H1 (cell line): ENCODE results near the gene PRR16. TPM values are rescaled to one million over a fixed set of nuclear protein-coding genes. Genes with fewer than 3 reads are reported as not detected.

ENCODE experiments used
- BRCA1 ChIP-seq: IDR thresholded peaks from 2 replicates; pipeline ENCODE4 v1.6.1; 2012; ENCODE audit warnings: low read depth, low read length, improper control_type of control experiment
- GABPA ChIP-seq: IDR thresholded peaks from 2 replicates; pipeline ENCODE4 v1.6.1; 2011; ENCODE audit warnings: mild to moderate bottlenecking, low read length, moderate library complexity, borderline replicate concordance; ENCODE audit not compliant: insufficient read depth
- MAFK ChIP-seq: IDR thresholded peaks from 2 replicates; pipeline ENCODE4 v1.6.1; 2012; ENCODE audit warnings: low read depth, mild to moderate bottlenecking, improper control_type of control experiment, low read length
- POU5F1 ChIP-seq: IDR thresholded peaks from 2 replicates; pipeline ENCODE4 v1.6.1; 2011; ENCODE audit warnings: low read depth, mild to moderate bottlenecking, low read length, moderate library complexity
- SRF ChIP-seq: IDR thresholded peaks from 2 replicates; pipeline ENCODE4 v1.6.1; 2011; ENCODE audit warnings: mild to moderate bottlenecking, low read depth, low read length, moderate library complexity
- TCF12 ChIP-seq: IDR thresholded peaks from 2 replicates; pipeline ENCODE4 v1.6.1; 2011; ENCODE audit warnings: low read depth, mild to moderate bottlenecking, low read length
- polyA plus RNA-seq, 7 experiments: library from polyadenylated mRNA; depleted of rRNA in 3 of 7; stranded (reverse) in 5 of 7; unstranded in 2 of 7; fragments of >200 nt in 5 of 7; fragments of 200-250 nt in 2 of 7; gene quantifications; 1 replicate in 5 of 7; 2 replicates in 1 of 7; 4 replicates in 1 of 7; pipeline versions ENCODE4 v1.2.1 to v1.2.3, GENCODE V29; 2011 to 2013; ENCODE audit warnings: missing spikeins in 2 of 7, mixed read lengths in 2 of 7
- total RNA-seq: library from RNA; stranded (reverse); fragmentation: NEBNext Ultra II Directional; extraction: Animal tissue kit (Norgen Biotek cat#: 25700); gene quantifications from 2 replicates; pipeline ENCODE4 v1.2.1, GENCODE V29; 2021

The PRR16 gene
- total and polyA plus RNA-seq, 2 of the 8 experiments (the other 6 are each of a cell fraction or from before 2014, with no cell fraction given), result 0.73 to 1.6 TPM

GRCh38 chr5:120499876-120500563 is 35.9 kb downstream of the PRR16 start (continued):
- TF ChIP-seq TCF12, result no peak
- no peak for TF ChIP-seq MAFK
- TF ChIP-seq SRF, result no peak
- TF ChIP-seq GABPA, result no peak
- no peak for TF ChIP-seq BRCA1
- TF ChIP-seq POU5F1, result no peak
- TF ChIP-seq, all 59 proteins: peak for 0
